ENCODE data around the gene XIST. TPM values are rescaled to one million over a fixed set of nuclear protein-coding genes. Genes with fewer than 3 reads are reported as not detected.

Gene XIST
- total and polyA plus RNA-seq, 2 donors (not counting 1 experiment from before 2014, with no cell fraction given): 193 TPM; not detected in 1

GRCh38 chrX:73818200-73819116 lies 34.1 kb downstream of the XIST start:
- Histone ChIP-seq H3K9ac (ENCODE audit: low read length) (no peak overlapping the region), H3K9me3 (ENCODE audit: control extremely low read depth in 1 of 3, control insufficient read depth in 2 of 3, insufficient read depth in 1 of 3, low read length in 2 of 3) (no peaks in the 10 kb centered on the region), H2AFZ (ENCODE audit: insufficient read depth, low read depth, low read length, poor library complexity, severe bottlenecking) (no peak overlapping the region), H4K20me1 (ENCODE audit: control insufficient read depth, insufficient read depth, low read length, poor library complexity, severe bottlenecking) (no peaks in the 10 kb centered on the region), H3K27ac (ENCODE audit: low read length in 2 of 2) (no peak overlapping the region), H3K36me3 (replicated peaks in 1 of 2; ENCODE audit: control extremely low read depth in 1 of 2, control insufficient read depth in 1 of 2, extremely low read depth in 1 of 2, insufficient read depth in 2 of 2, low read length in 1 of 2) (no peaks in the 10 kb centered on the region), H3K4me3 (ENCODE audit: control extremely low read depth in 1 of 5, extremely low read depth in 1 of 5, insufficient read depth in 1 of 5, low read depth in 2 of 5, low read length in 4 of 5) (no peak overlapping the region), H3K4me1 (ENCODE audit: control insufficient read depth in 2 of 2, insufficient read depth in 2 of 2, low read length in 2 of 2) (no peaks in the 10 kb centered on the region), H3K4me2 (replicated peaks; ENCODE audit: low read depth, low read length, poor library complexity, severe bottlenecking) (no peak overlapping the region), H3K79me2 (ENCODE audit: control insufficient read depth, insufficient read depth, low read length) (no peaks in the 10 kb centered on the region), H3K27me3 (replicated peaks in 1 of 4; ENCODE audit: control extremely low read depth in 1 of 4, control insufficient read depth in 3 of 4, insufficient read depth in 4 of 4, low read length in 3 of 4) (no peaks in the 10 kb centered on the region)
- ATAC-seq (ENCODE audit: low read depth) (no peak), DNase-seq (no peak)
- ChIA-PET POLR2A (no interaction called here), CTCF (no interaction called here)
- H3K4me3 Mint-ChIP-seq: no peak overlapping the region
- no peaks in the 10 kb centered on the region for H3K9me3 Mint-ChIP-seq (ENCODE audit: insufficient read depth)
- intact Hi-C loops (cut with micrococcal nuclease): no loop called here
- peaks cover 4% of the 10 kb centered on the region for H3K27me3 Mint-ChIP-seq
- WGBS (ENCODE audit: insufficient coverage): no CpG with 5 or more reads among the region's 3 CpGs
- H3K4me1 Mint-ChIP-seq: no peaks in the 10 kb centered on the region
- H3K27ac Mint-ChIP-seq: no peak overlapping the region
- TF ChIP-seq CTCF (IDR thresholded peaks at IDR 0.05) (no peak), EZH2 (IDR thresholded peaks at IDR 0.05; ENCODE audit: borderline replicate concordance, insufficient read depth, low read depth, low read length, poor library complexity, severe bottlenecking) (no peak)

All from B cell (primary cell).